ENCODE data around the gene ZNF746. TPM values are rescaled to one million over a fixed set of nuclear protein-coding genes. Genes with fewer than 3 reads are reported as not detected.

Gene ZNF746
- polyA plus RNA-seq, 1 donor from 2014 or later = 17.2 TPM

DNA sequence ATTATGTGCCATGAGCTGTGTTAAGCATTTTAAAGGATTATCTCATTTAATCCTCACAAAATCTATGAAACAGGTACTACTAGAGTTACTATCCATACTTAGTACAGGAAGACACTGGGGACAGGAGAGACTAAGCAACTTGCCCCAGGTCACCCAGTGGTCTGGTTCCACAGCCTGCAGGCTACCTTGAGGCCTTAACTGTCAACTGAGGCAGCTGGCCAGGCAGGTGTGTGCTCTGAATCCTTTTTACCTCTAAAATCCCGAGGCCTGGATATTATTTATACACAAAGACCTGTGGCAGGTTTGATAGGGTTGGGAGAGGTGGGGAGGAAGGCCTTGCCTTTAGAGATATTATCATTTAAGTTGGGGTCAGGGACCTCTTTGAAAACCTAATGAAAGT lies 39.8 kb downstream of the ZNF746 start (continued):
- TF ChIP-seq EP300 (conservative IDR thresholded peaks at IDR 0.05; ENCODE audit: poor library complexity, severe bottlenecking) = no peak
- no peak for TF ChIP-seq RAD21 (conservative IDR thresholded peaks at IDR 0.05)

DNA sequence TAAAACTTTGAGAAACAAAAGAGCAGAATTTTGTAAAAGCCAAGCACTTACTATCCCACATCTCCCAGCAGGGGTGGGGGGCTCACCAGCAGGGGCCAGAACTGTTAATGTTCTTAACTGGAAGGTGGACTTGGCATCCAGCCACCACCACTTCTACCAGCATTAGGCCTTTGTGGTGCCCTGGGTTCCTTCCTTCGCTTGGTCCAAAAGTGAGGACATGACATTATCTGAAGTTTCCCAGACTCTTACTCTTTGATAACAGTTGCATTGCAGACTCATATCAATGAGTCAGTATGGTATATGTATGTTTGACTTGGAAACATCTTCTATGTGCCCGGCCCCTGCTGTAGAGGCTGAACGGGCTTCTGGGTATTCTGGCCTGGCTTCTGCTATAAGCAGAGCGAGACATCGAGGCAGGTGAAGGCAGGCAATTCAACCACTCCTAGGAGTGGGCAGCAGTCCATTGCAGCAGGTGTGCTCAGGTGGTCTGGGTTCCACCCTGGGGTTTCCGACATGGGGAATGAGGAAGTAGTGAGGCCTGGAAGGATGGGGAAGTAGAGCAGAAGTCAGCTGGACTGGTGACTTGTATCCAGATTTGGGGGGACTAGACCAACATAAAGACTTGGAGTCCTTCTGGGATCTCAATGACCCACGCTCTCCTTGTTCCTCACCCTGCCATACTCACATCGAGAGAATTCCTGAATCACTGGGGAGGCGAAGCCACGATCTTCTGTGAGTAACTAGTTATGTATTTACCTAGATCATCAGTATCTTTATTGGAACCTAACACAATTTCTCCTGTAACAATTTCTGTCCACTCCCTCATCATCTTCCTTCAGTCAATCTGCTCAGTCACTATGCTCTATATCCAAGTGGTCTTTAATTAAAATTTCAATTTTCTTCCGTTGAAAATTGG lies 40.8 kb downstream of the ZNF746 start:
- H3K9ac ChIP-seq (ENCODE audit: low read length) = no peak overlapping the region
- H3K27me3 ChIP-seq (ENCODE audit: insufficient read depth, low read depth, low read length) = no peaks in the 10 kb centered on the region
- no peak overlapping the region for H3K27ac ChIP-seq (ENCODE audit: low read length)
- no peaks in the 10 kb centered on the region for H4K20me1 ChIP-seq (ENCODE audit: insufficient read depth)
- peaks cover 3% of the 10 kb centered on the region for H3F3A ChIP-seq (ENCODE audit: insufficient read depth, low read length, poor library complexity, severe bottlenecking)
- H3K9me2 ChIP-seq (ENCODE audit: insufficient read depth, low read length) = no peaks in the 10 kb centered on the region
- H3K36me3 ChIP-seq (ENCODE audit: insufficient read depth, low read length) = no peaks in the 10 kb centered on the region
- H3K79me2 ChIP-seq (replicated peaks; ENCODE audit: insufficient read depth, low read length) = peaks cover 28% of the 10 kb centered on the region
- TF ChIP-seq, protein P1, sequence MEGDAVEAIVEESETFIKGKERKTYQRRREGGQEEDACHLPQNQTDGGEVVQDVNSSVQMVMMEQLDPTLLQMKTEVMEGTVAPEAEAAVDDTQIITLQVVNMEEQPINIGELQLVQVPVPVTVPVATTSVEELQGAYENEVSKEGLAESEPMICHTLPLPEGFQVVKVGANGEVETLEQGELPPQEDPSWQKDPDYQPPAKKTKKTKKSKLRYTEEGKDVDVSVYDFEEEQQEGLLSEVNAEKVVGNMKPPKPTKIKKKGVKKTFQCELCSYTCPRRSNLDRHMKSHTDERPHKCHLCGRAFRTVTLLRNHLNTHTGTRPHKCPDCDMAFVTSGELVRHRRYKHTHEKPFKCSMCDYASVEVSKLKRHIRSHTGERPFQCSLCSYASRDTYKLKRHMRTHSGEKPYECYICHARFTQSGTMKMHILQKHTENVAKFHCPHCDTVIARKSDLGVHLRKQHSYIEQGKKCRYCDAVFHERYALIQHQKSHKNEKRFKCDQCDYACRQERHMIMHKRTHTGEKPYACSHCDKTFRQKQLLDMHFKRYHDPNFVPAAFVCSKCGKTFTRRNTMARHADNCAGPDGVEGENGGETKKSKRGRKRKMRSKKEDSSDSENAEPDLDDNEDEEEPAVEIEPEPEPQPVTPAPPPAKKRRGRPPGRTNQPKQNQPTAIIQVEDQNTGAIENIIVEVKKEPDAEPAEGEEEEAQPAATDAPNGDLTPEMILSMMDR (IDR thresholded peaks at IDR 0.05; ENCODE audit: poor library complexity, severe bottlenecking) = no peak
- no peak for TF ChIP-seq SMC3 (conservative IDR thresholded peaks at IDR 0.05; ENCODE audit: poor library complexity)
- no peak for TF ChIP-seq RAD21 (conservative IDR thresholded peaks at IDR 0.05)
- H3K4me3 ChIP-seq (ENCODE audit: low read length) = no peak overlapping the region
- no peak overlapping the region for H3K4me2 ChIP-seq (ENCODE audit: low read length)
- H2AFZ ChIP-seq (ENCODE audit: low read depth, low read length) = no peak overlapping the region
- H3K9me3 ChIP-seq (ENCODE audit: low read length) = no peaks in the 10 kb centered on the region

DNA sequence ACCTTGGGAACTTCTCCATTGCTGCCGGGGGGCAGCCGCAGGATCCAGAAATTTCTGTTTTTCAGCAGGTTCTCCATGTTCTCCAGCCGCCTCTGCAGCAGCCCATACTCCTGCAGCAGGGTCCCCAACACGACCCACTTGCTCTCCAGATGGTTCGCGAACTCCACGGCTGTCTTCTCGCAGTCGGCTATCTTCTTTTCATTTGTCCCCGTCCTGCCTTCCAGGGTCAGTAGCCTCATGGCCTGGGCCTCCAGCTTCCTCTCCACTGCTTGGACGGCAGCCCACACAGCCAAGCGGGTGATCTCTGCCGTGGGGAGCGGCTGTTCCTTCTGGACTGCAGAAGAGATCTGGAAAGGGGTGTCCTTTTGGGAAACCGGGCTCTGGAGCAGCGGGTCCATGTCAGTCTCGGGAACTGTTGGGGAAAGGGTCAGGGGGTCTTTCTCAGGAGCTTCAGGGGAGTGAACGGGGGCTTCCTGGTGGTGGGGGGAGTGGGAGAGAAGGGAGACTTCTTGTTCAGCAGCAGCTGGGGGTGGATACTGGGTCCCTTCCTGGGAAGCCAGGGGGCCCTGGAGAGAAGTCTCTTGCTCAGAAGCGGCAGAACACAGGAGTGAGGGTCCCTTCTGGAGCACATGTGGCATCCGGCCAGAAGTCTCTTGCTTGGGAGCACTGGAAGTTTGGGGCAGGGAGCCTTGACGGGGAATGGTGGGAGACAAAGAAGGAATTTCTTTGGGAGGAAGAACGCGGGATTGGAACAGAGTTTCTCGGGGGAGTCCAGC lies 42.2 kb downstream of the ZNF746 start:
- no peak overlapping the region for H2AFZ ChIP-seq (ENCODE audit: low read depth, low read length)
- H3K4me3 ChIP-seq (ENCODE audit: low read length) = no peak overlapping the region
- H3K9me3 ChIP-seq (ENCODE audit: low read length) = no peaks in the 10 kb centered on the region
- H3F3A ChIP-seq (ENCODE audit: insufficient read depth, low read length, poor library complexity, severe bottlenecking) = no peaks in the 10 kb centered on the region
- H3K9me2 ChIP-seq (ENCODE audit: insufficient read depth, low read length) = no peaks in the 10 kb centered on the region
- H3K36me3 ChIP-seq (ENCODE audit: insufficient read depth, low read length) = no peaks in the 10 kb centered on the region
- no peak overlapping the region for H3K27ac ChIP-seq (ENCODE audit: low read length)
- no peak overlapping the region for H3K4me2 ChIP-seq (ENCODE audit: low read length)
- no peaks in the 10 kb centered on the region for H4K20me1 ChIP-seq (ENCODE audit: insufficient read depth)
- no peak for TF ChIP-seq EP300 (conservative IDR thresholded peaks at IDR 0.05; ENCODE audit: poor library complexity, severe bottlenecking)
- no peak for TF ChIP-seq MXI1 (conservative IDR thresholded peaks at IDR 0.05; ENCODE audit: poor library complexity, severe bottlenecking)
- TF ChIP-seq TAF1 (IDR thresholded peaks at IDR 0.05; ENCODE audit: low read depth) = no peak
- TF ChIP-seq, protein P1 (IDR thresholded peaks at IDR 0.05; ENCODE audit: poor library complexity, severe bottlenecking) = no peak
- TF ChIP-seq EZH2 (IDR thresholded peaks at IDR 0.05; ENCODE audit: borderline replicate concordance, insufficient read depth, low read length, poor library complexity, severe bottlenecking) = no peak
- no peak for TF ChIP-seq SMC3 (conservative IDR thresholded peaks at IDR 0.05; ENCODE audit: poor library complexity)
- TF ChIP-seq POLR2AphosphoS5 (IDR thresholded peaks at IDR 0.05) = no peak
- TF ChIP-seq, protein P2, sequence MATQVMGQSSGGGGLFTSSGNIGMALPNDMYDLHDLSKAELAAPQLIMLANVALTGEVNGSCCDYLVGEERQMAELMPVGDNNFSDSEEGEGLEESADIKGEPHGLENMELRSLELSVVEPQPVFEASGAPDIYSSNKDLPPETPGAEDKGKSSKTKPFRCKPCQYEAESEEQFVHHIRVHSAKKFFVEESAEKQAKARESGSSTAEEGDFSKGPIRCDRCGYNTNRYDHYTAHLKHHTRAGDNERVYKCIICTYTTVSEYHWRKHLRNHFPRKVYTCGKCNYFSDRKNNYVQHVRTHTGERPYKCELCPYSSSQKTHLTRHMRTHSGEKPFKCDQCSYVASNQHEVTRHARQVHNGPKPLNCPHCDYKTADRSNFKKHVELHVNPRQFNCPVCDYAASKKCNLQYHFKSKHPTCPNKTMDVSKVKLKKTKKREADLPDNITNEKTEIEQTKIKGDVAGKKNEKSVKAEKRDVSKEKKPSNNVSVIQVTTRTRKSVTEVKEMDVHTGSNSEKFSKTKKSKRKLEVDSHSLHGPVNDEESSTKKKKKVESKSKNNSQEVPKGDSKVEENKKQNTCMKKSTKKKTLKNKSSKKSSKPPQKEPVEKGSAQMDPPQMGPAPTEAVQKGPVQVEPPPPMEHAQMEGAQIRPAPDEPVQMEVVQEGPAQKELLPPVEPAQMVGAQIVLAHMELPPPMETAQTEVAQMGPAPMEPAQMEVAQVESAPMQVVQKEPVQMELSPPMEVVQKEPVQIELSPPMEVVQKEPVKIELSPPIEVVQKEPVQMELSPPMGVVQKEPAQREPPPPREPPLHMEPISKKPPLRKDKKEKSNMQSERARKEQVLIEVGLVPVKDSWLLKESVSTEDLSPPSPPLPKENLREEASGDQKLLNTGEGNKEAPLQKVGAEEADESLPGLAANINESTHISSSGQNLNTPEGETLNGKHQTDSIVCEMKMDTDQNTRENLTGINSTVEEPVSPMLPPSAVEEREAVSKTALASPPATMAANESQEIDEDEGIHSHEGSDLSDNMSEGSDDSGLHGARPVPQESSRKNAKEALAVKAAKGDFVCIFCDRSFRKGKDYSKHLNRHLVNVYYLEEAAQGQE (IDR thresholded peaks at IDR 0.05; ENCODE audit: borderline replicate concordance) = no peak
- no peak for TF ChIP-seq RAD21 (conservative IDR thresholded peaks at IDR 0.05)
- peaks cover 28% of the 10 kb centered on the region for H3K79me2 ChIP-seq (replicated peaks; ENCODE audit: insufficient read depth, low read length)
- no peaks in the 10 kb centered on the region for H3K27me3 ChIP-seq (ENCODE audit: insufficient read depth, low read depth, low read length)
- no peak overlapping the region for H3K9ac ChIP-seq (ENCODE audit: low read length)
